Activated CD4-positive, alpha-beta T cell treated with anti-CD3 and anti-CD28 coated beads, Interleukin-2, amount 50 U/mL, for 4 hours (primary cell): Measurements from ENCODE around the gene MINK1.

ENCODE experiments used
- DNase-seq, 2 experiments: peaks; one replicate each; pipeline ENCODE4 v3.0.0-alpha.2; 2020

MINK1 gene

DNA sequence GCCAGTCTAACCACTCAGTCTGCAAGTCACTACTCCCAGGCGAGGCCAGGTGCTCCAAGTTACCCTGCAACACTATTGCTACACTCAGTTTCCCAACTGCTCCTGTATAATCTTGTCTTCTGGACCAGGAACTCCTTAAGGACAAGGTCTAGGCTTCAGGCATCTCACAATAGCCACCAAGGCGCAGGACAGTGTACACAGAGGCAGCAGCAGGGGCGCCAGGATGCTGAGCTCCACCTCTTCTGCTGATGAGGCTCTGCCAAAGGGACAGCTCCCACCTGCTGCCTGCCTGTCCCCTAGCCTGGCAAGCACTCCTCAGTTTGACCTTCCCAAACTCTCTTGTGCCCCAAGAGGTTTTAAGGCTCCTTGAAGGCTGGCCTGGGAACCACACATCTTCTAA is 103.3 kb downstream of the MINK1 start:
- DNase-seq, result no peak

DNA sequence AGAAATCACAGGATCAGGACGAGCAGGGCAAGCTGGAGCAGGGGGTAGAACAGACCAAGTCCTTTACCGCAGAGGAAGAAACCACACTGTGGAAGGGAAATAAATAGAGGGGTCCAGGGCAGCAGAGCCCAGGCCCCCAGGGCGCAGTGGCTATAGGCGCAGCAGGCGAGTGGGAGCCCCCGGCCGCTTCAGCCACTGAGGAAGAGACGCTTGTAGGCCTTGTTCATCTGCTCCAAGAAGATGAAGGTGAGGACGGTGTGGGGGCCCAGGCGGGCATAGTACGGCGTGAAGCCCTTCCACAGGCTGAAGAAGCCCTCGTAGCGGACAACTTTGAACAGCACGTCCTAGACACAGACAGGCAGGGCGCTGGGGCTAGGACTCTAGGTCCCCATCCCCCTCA is 104.4 kb downstream of the MINK1 start:
- no peak for DNase-seq

DNA sequence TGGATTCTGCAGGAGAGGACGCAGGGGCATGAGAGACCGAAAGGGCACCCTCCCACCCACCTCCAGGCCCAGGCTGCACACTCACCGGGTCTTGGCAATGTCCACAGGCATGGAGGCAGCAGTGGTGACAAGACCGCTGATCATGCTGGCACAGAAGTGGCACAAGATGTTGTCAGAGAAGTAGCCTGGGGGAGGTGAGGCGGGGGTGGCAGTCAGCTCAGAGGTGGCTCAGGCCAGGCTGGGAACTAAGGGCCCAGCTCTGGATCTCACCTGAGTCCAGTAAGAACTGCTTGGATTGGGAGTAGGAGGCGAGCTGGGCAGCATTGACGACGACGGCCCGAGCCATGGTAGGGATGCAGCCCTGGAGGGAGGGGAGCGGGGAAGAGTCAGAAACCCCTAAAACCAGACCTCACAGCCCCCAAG is 104.9 kb downstream of the MINK1 start:
- no peak for DNase-seq

DNA sequence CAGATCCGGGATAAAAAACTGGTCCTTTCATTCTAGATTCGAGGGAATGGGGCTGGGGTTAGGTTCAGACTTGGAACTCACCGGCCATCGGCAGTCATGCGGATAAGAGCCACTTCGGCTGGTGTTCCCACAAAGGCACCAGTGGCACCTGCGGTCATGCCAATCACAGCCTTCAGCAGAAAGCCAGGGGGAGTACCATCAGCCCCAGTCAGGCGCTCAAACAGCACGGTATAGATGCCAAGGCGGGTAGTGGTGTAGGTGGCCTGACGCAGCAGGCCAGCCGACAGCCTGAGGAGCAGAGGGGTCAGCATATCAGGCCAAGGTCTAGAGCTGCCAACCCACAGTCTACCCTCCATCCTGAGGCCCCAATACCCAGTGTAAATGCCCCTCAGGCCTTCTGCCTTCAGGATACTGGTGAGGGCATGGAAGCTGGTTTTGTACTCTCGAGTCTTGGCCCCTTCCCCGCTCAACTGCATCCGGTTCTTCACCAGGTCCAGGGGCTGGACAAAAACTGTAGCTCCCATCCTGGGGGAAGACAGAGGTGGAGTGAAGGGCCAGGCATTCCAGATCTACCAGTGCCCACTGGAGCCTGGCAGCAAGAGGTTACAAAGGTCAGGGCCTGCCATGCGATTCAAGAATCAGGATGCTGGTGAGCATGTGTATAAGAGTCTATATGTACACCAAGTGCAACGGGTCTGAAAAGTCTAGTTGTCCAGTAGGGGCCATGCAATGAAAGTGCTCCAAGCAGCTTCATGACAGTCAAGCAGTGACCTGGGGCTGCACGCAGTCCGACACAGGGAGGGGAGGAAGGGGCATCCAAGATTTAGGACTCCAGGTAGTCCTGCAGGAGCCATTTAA is 105.8 kb downstream of the MINK1 start:
- no peak for DNase-seq

DNA sequence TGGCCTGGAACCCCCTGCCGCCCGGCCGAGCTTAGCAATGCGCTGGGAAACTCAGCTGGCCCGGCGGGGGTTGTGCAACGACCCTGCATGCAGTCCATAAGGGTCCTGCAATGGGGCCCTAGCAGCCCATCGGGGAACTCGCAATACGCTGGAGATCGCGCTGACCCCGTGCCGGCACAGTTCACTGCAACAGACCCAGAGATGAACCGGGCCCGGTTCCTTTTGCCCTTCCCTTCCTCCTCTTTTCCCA is 106.3 kb downstream of the MINK1 start:
- no peak for DNase-seq

DNA sequence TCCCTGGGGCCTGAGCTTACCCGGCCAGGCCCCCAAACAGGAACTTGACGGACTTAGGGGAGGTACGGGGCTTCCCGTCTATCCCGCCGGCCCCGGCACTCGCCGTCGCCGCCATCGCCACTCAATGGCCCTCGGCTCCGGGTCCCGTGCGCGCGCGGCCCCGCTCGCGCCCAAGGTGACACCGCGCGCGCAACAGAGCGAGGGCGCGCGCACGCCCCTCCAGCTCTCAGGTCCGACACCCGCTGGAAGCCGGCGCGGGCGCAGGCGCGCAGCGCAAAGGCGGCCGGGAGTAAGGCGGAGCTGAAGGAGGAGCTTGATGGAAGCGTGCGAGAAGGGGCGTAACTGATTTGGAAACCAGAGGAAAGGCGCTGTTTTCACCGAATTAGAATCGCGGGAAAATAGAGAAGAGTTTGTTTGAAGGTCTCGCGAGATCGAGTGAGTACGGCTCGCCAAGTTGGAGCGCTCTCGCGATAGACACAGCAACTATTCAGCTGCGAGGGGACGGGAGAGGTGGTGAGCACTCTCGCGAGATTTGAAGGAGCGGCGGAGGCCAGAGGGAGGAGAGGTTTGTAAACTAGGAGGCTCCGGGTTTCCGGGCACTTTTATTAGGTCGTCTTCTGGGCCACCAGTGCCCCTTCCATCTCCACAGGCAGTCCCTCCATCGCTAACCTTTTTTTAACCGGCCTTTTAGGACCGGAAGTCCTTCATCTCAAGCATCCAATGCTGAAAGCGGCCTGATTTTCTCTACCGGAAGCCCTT is 106.8 kb downstream of the MINK1 start, which contains the start of the genes RNF167 and SLC25A11:
RNF167 (plus strand) TSS at position 473 of the 759 bp plus-strand sequence. CDS start 642 bp downstream, outside the sequence.
SLC25A11 (minus strand) TSS at position 251 of the 759 bp plus-strand sequence; CDS start at position 115, 136 bp downstream.
- DNase-seq, result peak; percentile 91 to 95

DNA sequence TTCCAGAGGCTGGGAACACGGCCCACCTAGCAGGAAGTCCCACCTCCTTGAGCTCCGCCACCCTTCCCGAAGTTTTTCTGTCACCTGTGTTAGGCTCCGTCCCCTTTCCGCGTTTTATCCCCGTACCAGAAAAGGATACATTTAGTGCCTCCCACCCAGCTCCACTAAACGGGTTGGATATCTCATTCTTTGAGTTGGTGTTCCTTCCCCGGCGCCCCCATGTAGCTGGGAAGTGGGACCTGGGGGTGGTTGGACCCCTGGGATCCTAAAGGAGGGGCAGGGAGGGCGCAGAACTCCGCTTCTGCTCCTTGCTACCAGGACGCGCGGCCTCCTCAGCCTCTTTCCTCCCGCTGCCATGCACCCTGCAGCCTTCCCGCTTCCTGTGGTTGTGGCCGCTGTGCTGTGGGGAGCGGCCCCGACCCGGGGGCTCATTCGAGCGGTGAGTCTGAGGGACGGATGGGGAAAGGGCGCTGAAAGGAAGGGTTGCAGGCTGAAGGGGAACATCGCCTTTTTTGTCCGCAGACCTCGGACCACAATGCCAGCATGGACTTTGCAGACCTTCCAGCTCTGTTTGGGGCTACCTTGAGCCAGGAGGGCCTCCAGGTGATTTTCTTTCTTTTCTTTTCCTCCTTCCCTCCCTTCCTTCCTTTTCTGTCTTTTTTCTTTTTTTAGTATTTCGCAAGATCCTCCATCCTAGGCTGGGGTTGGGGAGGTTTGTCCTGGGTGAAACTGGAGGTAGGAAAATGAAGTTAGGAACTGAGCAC is 107.6 kb downstream of the MINK1 start:
- no peak for DNase-seq

DNA sequence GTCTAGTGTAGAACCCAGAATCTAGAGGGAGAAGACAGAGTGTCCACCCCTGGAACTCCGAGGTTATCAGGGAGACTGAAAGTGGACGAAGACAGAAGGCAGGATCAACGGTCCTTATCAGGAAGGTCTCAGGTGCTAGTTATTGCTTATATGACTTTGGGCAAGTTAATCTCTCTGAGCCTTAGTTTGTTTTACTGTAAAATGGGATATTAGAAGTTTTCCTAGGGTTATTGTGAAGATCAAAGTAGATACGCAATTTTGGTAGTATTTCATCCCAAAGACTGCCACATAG is 108.1 kb downstream of the MINK1 start:
- no peak for DNase-seq

DNA sequence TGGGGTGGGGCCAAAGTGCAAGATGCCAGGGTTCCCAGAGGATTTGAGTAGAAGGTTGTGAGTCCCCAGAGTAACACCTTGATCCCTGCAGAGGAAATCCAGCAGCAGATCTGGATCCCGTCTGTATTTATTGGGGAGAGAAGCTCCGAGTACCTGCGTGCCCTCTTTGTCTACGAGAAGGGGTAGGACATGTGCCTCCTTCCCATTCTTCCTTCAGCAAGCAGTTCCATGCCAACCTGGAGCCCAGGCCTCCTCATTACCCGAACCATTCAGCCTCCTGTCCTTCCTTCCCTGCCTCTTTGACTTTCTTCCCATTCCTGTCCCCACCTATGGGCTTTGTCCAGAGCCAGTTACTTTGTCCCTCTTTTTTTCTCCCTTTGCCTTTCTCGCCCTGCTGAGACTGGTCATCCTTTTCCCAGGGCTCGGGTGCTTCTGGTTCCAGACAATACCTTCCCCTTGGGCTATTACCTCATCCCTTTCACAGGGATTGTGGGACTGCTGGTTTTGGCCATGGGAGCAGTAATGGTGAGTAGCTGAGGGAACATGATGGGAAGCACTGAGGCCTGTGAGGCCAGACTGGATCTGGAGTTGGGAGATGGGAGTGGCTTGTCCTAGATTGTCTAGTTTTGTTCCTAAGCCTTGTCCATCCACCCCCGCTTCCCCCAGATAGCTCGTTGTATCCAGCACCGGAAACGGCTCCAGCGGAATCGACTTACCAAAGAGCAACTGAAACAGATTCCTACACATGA is 109.8 kb downstream of the MINK1 start:
- no peak for DNase-seq

DNA sequence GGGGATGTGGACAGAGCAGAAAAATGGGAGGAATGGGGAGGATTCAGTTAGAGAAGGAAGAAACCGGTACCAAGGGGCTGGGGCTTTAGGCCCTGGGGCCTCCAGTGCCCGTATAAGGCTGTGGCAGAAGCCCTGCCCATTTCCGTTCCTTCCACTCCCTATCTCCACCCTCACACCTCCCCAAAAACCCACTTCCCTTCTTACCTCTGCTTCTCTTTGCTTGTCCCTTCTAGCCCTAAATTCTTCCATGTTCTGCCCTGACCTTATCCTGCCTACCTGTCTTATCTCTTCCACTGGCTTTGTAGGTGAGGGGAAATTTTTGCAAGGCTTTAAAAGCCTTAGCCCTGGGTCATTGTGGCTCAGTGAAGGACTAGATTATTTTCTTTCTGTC is 111.0 kb downstream of the MINK1 start:
- DNase-seq, result no peak

DNA sequence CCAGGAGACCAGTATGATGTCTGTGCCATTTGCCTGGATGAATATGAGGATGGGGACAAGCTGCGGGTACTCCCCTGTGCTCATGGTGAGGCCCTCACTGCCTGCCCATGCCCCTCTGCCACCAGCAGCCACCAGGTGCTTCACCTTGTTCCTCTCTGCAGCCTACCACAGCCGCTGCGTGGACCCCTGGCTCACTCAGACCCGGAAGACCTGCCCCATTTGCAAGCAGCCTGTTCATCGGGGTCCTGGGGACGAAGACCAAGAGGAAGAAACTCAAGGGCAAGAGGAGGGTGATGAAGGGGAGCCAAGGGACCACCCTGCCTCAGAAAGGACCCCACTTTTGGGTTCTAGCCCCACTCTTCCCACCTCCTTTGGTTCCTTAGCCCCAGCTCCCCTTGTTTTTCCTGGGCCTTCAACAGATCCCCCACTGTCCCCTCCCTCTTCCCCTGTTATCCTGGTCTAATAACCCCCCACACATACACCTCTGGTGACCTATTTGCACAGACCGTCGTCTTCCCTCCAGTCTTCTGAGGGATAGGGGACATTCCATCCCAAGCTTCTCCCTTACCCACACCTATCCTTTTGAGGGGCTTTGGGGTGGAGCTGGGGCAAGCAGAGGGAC is 111.5 kb downstream of the MINK1 start:
- no peak for DNase-seq

DNA sequence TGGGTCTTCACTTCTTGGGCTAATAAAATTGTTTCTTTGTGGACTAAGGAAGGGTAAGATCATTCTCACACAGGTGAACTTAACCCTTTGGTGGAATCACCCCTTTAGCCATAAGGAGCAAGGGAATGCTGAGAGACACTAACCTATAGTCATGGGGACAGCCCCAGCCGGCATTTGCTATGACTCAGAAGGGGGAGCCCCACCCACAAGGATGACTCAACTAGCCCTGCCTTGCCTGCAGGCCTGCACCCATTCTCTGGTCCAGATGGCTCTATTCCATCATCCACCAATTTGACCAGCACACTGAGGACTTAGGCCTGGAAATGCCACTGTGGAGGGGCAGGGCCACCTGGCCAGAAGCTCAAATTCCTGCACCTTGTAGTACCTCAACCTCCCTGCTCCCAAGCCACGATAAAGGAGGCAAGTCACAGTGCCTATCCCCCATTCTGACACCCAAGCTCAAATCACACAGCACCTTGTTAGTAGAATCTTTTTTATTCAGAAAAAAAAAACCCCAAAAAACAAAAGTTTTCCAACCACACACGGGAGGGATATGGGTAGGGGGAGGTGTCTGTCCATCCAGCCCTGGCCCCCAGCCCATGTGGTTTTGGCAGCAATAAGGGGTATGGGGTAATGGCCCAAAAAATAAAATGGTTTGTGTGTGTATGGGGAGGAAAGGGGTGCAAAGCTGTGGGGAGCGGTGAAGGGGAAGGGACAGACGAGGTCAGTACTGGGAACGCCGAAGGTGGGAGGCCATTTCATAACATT is 112.2 kb downstream of the MINK1 start:
- DNase-seq, result peak; percentile 82 to 83

DNA sequence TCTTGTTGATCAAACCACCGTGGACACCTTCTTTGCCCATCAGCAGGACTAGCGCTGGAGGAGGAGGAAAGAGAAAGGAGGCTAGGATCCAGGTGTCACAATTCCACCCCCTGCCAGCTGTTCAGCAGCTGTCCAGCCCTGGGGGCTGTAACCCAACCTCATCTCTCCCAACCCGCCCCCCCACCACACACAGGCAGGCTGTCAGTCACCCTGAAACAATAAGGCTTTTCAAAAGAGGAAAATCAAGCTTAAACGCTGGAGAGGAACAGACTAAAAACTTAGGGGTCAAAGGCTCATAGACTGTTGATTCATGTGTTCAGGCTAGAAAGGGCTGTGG is 112.8 kb downstream of the MINK1 start:
- DNase-seq, result no peak

DNA sequence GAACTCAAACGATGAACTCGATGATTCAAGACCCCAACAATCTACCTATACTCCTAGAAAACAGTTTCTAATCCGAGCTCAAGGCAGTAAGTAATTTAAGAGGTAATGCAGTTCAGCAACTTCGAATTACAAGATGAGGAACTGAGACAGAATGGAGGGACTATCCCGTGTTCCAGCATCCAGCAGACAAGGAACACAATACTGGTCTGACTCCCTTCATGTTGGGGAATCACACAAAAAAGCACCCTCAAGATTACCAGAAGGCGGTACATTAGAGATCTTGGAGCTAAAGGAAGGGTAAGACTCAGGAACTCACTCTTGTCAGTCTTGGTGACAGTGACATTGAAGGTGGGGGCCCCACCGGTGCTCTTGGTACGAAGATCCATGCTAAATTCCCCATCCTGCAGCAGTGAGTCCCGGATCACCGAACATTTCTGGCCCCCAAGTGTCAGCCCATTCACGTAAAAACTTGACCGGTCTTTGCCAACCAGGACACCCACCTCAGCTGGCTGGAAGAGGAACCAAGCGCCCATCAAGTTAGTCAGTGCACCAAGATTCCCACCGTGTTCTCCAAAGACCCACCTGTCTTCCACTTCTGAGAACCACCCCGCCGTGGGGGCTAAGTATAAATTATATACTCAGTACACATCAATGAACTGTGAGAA is 113.3 kb downstream of the MINK1 start:
- no peak for DNase-seq

DNA sequence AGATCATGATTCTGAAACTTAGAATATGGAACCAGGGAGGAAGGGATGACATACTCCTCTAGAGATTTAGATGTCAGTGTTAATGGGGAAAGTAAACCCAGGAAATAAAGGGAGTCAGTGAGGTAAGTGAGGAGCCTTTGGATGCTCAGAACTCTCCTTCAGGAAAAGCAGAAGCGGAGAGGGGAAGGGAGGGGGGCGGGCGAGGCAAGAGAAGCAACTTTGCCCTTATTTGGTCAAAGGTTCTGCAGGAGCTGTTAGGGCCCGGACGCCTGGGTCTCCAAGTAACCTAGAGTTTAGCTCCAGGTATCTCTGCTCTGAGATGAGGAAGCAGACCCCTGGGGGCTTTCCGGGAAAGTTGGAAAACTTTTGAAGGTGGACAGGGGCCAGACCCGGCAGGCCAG is 113.9 kb downstream of the MINK1 start:
- DNase-seq, result no peak
